Activated T-helper 1 cell treated with anti-CD3 and anti-CD28 coated beads, Interleukin-12 subunit alpha, Interleukin-12 subunit beta, Interleukin-2, Interleukin-4 antibody, amounts not matched to agents 30 ng/mL and 10 ng/mL and 1 ng/mL, durations not matched to agents 14 hours and 24 hours and 36 hours (primary cell): ENCODE data around the gene GP9. TPM values are rescaled to one million over a fixed set of nuclear protein-coding genes. Genes with fewer than 3 reads are reported as not detected.

Experiments
- DNase-seq: peaks from one replicate; pipeline ENCODE4 v3.0.0; 2021; ENCODE audit warnings: low spot score
- H3K27ac Mint-ChIP-seq: one replicate; pipeline ENCODE4 v1.8.0; 2021; ENCODE audit warnings: mild to moderate bottlenecking, mixed read lengths
- H3K27me3 Mint-ChIP-seq: one replicate; pipeline ENCODE4 v1.8.0; 2022; ENCODE audit warnings: mild to moderate bottlenecking, moderate library complexity, mixed read lengths; ENCODE audit not compliant: insufficient read depth
- H3K36me3 Mint-ChIP-seq: one replicate; pipeline ENCODE4 v1.8.0; 2021; ENCODE audit warnings: low read depth, mixed read lengths
- H3K4me1 Mint-ChIP-seq: one replicate; pipeline ENCODE4 v1.8.0; 2021; ENCODE audit warnings: low read depth, mixed read lengths
- H3K4me3 Mint-ChIP-seq: one replicate; pipeline ENCODE4 v1.8.0; 2021; ENCODE audit warnings: mild to moderate bottlenecking, moderate library complexity, mixed read lengths
- H3K9me3 Mint-ChIP-seq: one replicate; pipeline ENCODE4 v1.8.0; 2021; ENCODE audit warnings: mixed read lengths
- intact Hi-C: fragments of 100-400 bp; cut with micrococcal nuclease; formaldehyde crosslinking; loops from one replicate; pipeline ENCODE4 v1.15.1; 2024
- total RNA-seq: library from RNA; stranded (reverse); gene quantifications from 2 replicates; pipeline ENCODE4 v1.2.3, GENCODE V29; 2022

The GP9 gene
- total RNA-seq, 1 donor from 2014 or later: not detected

DNA sequence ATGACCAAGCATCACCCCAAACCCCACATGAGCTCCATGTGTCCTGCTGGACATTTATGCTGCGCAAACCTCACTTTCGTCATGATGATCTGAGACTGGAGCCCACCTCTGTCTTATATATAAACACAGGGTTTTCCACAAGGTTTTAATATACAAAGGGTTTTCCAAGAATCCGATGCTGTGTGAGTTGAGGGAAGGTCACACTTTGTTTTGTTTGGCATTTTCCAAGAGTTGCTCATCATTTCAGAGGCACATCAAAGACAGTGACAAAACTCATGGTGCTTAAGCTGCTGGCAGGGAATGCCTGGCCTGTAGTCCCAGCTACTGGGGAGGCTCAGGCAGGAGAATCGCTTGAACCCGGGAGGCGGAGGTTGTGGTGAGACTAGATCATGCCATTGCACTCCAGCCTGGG lies 39.4 kb upstream of the GP9 start:
- peaks cover 39% of the 10 kb centered on the region for H3K4me1 Mint-ChIP-seq

GRCh38 chr3:129022114-129023007 lies 38.2 kb upstream of the GP9 start:
- Mint-ChIP-seq H3K27ac (no peak overlapping the region), H3K27me3 (peaks cover 15% of the 10 kb centered on the region), H3K36me3 (peaks cover 5% of the 10 kb centered on the region), H3K4me3 (no peak overlapping the region), H3K4me1 (peaks cover 35% of the 10 kb centered on the region), H3K9me3 (no peaks in the 10 kb centered on the region)
- DNase-seq: no peak
- intact Hi-C loops: no loop called here

More for the DNA sequence above, 39.4 kb upstream of the GP9 start:
- H3K27ac Mint-ChIP-seq: no peak overlapping the region
- no peak overlapping the region for H3K4me3 Mint-ChIP-seq
- H3K27me3 Mint-ChIP-seq: peaks cover 13% of the 10 kb centered on the region
- H3K36me3 Mint-ChIP-seq: peaks cover 5% of the 10 kb centered on the region
- intact Hi-C loops: no loop called here
- no peaks in the 10 kb centered on the region for H3K9me3 Mint-ChIP-seq
- DNase-seq: no peak

GRCh38 chr3:129023008-129023358 lies 37.6 kb upstream of the GP9 start:
- Mint-ChIP-seq H3K4me1 (peaks cover 30% of the 10 kb centered on the region), H3K4me3 (no peak overlapping the region), H3K27me3 (peaks cover 15% of the 10 kb centered on the region), H3K36me3 (peaks cover 4% of the 10 kb centered on the region), H3K27ac (no peak overlapping the region), H3K9me3 (no peaks in the 10 kb centered on the region)
- no peak for DNase-seq
- intact Hi-C loops: no loop called here

- DNase-seq: no peak
- Mint-ChIP-seq H3K27me3 (peaks cover 13% of the 10 kb centered on the region), H3K4me3 (no peak overlapping the region), H3K27ac (no peak overlapping the region), H3K9me3 (no peaks in the 10 kb centered on the region), H3K36me3 (peaks cover 4% of the 10 kb centered on the region), H3K4me1 (peaks cover 27% of the 10 kb centered on the region)
- intact Hi-C loops: no loop called here
Measured at GRCh38 chr3:129023909-129024308, 36.7 kb upstream of the GP9 start.

DNA sequence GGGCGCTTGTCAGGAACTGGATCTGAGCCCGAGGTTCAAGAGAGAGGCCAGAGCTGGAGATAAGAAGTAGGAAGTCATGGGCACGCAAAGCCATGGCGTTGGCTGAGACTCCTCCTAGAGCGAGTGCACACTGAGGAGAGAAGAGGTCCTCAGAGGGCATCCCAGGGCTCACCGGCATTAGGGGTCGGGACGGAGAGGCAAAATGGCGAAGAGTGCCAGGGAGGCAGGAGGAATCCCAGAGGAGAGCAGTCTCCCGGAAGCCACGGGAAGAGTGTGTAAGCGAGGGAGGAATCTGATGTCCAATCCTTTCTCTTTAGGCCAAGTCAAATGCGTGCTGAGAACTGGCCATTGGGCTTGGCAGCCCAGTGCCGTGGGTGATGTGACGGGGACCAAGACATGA lies 35.5 kb upstream of the GP9 start:
- no peaks in the 10 kb centered on the region for H3K9me3 Mint-ChIP-seq
- H3K36me3 Mint-ChIP-seq: peaks cover 4% of the 10 kb centered on the region
- peaks cover 24% of the 10 kb centered on the region for H3K4me1 Mint-ChIP-seq
- intact Hi-C loops: loop anchor here (5.0 kb wide), 1 partner anchor 148 kb away; the partner anchor contains the start of gene ACAD9
- DNase-seq: no peak
- peaks cover 13% of the 10 kb centered on the region for H3K27me3 Mint-ChIP-seq
- H3K4me3 Mint-ChIP-seq: no peak overlapping the region
- no peak overlapping the region for H3K27ac Mint-ChIP-seq

DNA sequence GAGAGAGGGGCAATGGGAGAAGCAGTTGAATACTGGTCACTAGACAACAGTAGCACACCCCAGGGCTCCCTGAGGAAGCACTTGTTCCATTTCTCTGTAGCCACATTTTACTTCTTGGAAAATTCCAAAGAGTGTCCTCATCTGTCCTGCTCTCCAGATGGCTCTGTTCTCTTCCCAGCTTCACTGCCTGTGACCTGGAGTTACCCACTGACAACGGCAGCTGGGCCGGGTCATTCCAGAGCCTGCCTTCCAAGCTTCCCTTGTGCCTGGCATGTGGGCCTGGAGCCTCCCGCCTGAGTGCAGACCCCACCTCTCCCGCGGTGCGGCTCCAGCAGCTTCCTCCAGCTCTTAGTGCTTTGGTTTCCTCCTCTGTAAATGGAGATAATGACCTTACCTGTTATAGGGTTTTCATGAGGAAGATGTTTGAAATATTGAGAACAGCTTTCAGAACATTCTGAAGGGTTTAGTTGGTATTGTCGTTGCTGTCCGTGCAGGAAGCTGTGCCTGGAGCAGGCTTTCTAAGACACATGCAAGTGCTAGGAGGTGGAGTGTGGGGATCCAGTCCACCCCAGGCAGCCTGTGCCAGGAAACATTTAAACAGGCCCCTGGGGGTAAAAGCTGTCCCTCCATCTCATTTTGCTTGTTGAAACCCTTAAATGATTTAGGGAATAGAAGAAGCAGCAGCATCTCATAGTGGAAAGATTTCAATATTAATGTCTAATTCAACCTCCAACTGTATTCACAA lies 34.7 kb upstream of the GP9 start:
- H3K27ac Mint-ChIP-seq: peak overlapping the region; percentile 80
- H3K27me3 Mint-ChIP-seq: peaks cover 13% of the 10 kb centered on the region
- peak overlapping the region; percentile 80 for H3K4me3 Mint-ChIP-seq
- H3K9me3 Mint-ChIP-seq: no peaks in the 10 kb centered on the region
- peaks cover 4% of the 10 kb centered on the region for H3K36me3 Mint-ChIP-seq
- no peak for DNase-seq
- intact Hi-C loops: loop anchor here (5.0 kb wide), 1 partner anchor 149 kb away; the partner anchor contains the start of gene ACAD9
- H3K4me1 Mint-ChIP-seq: peaks cover 24% of the 10 kb centered on the region

DNA sequence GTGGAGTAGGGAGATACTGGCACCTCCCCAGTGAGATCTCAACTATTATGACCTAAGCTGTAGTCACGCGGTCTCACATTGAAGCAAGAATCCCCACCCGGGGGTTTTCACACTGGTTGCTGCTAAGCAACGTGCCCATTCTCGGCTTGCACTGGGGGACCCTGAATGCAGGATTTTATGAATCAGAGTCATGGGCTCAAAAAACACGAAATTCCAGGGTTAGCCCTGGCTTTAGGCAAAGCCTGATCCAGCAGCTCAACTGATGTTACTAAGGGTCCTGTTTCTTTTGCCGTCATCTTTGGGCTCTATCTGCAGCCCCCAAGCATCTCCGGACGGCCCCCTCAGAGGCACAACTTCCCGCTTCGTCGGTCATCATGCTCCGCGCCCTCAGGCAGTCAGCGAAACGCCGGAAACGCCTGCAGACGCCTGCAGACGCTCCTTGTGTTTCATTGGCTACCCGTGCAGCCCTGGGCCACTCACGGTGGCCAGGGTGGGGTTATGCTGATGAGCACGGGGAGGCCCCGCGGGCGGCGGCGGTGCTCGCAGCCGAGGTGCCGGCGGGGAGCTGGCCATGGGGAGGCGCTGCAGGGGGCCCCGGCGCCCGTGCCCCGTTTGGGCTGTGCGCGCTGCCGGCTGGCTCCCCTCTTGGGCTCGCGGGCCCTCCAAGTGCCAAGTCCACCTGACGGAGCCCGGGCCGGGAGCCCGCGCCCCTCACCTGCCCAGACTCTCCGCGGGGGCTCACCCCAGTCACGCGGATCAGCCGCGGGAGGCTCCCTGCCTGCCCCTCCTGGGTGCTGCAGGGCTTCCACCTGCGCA lies 33.6 kb upstream of the GP9 start:
- Mint-ChIP-seq H3K36me3 (peaks cover 4% of the 10 kb centered on the region), H3K4me3 (peak overlapping the region; percentile 80), H3K27me3 (peaks cover 13% of the 10 kb centered on the region), H3K4me1 (peaks cover 24% of the 10 kb centered on the region), H3K9me3 (no peaks in the 10 kb centered on the region), H3K27ac (peak overlapping the region; percentile 87)
- intact Hi-C loops: loop anchor here (1.0 to 5.0 kb wide), 8 partner anchors 11 to 222 kb away; partner anchors contain the start of genes ACAD9, CFAP92, COPG1 and ISY1
- DNase-seq: peak; percentile 93

DNA sequence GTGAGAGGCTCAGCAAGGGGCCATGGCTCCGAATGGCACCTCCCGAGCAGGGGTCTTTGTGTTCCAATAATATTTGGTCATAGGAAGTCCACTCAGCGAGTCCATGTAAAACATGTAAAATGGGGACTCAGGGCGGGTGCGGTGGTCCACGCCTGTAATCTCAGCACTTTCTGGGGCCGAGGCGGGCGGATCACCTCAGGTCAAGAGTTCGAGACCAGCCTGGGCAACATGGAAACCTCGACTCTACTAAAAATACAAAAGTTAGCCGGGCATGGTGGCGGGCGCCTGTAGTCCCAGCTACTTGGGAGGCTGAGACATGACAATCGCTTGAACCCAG lies 33.1 kb upstream of the GP9 start:
- H3K27ac Mint-ChIP-seq: no peak overlapping the region
- peaks cover 24% of the 10 kb centered on the region for H3K4me1 Mint-ChIP-seq
- H3K4me3 Mint-ChIP-seq: no peak overlapping the region
- H3K36me3 Mint-ChIP-seq: peaks cover 4% of the 10 kb centered on the region
- intact Hi-C loops: loop anchor here (1.0 to 5.0 kb wide), 8 partner anchors 11 to 222 kb away; partner anchors contain the start of genes ACAD9, CFAP92, COPG1 and ISY1
- H3K27me3 Mint-ChIP-seq: peaks cover 13% of the 10 kb centered on the region
- DNase-seq: no peak
- no peaks in the 10 kb centered on the region for H3K9me3 Mint-ChIP-seq

DNA sequence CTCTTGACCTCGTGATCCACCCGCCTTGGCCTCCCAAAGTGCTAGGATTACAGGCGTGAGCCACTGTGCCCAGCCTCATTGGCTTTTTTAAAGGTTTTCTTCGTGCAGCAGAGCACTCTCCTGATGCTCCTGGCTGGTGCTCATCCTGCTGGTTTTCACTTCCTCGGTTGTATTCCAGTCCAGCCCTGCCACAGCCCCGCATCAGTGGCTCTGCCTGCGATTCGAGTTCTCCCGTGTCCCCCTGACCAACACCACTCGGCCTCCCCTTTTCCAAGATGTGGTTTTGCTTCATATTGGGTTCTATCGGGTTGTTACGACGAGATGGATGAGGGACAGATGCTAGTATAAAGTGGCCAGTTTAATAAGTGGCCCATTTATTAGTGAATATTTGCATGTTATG lies 31.7 kb upstream of the GP9 start:
- peaks cover 24% of the 10 kb centered on the region for H3K4me1 Mint-ChIP-seq
- DNase-seq: no peak
- intact Hi-C loops: loop anchor here (2.0 to 5.0 kb wide), 2 partner anchors 20 to 152 kb away; partner anchors contain the start of gene ACAD9
- no peak overlapping the region for H3K4me3 Mint-ChIP-seq
- no peak overlapping the region for H3K27ac Mint-ChIP-seq
- H3K27me3 Mint-ChIP-seq: peaks cover 10% of the 10 kb centered on the region
- peaks cover 4% of the 10 kb centered on the region for H3K36me3 Mint-ChIP-seq
- no peaks in the 10 kb centered on the region for H3K9me3 Mint-ChIP-seq

DNA sequence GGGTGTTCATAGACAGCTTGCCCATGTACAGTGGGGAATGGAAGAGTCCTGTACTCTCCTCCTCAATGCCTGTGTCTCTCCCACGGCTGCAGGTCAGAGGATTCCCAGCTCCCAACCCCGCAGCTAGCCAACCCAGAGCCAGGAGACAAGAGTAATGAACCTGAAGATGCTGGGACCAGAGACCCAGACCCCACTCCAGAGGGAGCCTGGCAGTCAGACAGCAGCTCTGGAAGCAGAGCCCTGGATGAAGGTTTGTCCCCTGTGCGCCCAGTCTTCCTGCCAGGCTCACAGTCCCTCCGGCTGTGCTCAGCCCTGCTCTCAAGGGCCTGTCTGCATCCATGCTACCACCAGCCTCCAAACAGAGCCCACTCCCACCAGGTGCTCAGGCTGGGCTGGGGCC lies 30.0 kb upstream of the GP9 start:
- no peak overlapping the region for H3K4me3 Mint-ChIP-seq
- H3K9me3 Mint-ChIP-seq: no peaks in the 10 kb centered on the region
- DNase-seq: no peak
- H3K4me1 Mint-ChIP-seq: peaks cover 14% of the 10 kb centered on the region
- intact Hi-C loops: no loop called here
- no peaks in the 10 kb centered on the region for H3K36me3 Mint-ChIP-seq
- H3K27ac Mint-ChIP-seq: no peak overlapping the region
- peaks cover 2% of the 10 kb centered on the region for H3K27me3 Mint-ChIP-seq

DNA sequence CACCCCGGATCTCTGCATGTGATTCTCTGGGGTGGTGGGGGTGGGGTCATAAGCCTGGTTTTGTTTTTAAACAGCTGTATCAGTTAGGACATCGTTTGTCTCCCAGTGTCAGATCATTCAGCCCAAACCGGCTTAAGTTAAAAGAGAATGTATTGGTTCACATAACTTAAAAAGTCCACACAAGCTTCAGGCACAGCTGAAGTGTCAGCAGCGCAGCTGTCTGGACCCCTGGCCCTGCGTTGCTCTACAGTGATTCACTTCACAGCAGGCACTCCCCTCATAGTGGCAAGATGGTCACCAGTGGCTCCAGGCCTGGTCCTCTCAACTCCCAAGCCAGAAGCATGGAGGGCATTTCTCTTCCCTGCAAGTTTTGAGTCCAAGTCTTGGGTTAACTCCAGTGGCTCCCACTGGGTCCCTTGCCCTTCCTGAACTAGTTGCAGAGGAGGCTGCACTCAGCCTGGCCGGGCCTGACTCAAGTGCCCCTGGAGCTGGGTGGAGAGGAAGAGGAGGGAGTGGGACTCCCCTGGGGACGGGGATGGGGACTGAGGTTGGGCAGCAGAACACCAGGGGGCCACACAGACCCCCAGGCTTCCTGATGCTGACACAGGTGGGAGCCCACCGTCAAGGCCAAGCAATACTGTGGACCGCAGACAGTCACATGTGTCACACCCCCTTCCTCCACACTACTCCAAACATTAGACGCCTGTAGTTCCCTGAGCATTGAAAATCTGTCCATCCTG lies 28.9 kb upstream of the GP9 start:
- no peaks in the 10 kb centered on the region for H3K36me3 Mint-ChIP-seq
- no peak overlapping the region for H3K4me3 Mint-ChIP-seq
- H3K27ac Mint-ChIP-seq: no peak overlapping the region

DNA sequence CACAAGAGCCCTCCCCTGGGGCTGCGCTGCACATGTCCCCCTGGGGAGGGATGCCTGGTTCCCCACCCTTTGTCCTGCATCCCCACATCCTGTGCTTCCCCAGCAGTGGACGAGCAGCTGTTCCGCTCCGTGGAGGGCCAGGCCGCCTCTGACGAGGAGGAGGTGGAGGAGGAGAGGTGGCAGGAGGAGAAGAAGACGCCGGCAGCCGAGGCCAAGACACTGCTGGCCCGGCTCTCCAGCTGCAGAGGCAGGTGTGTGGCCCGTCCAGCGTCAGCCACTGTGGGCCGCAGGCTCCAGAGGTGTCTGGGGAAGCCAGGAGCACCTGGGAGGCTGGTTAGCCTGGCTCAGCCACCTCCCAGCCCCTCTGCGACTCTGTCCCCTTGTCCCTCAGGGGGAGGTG lies 27.9 kb upstream of the GP9 start:
- Mint-ChIP-seq H3K4me3 (no peak overlapping the region), H3K27me3 (peaks cover 2% of the 10 kb centered on the region), H3K36me3 (no peaks in the 10 kb centered on the region), H3K27ac (no peak overlapping the region), H3K9me3 (no peaks in the 10 kb centered on the region), H3K4me1 (no peaks in the 10 kb centered on the region)
- DNase-seq: no peak
- intact Hi-C loops: no loop called here

More for the DNA sequence above, 28.9 kb upstream of the GP9 start:
- Mint-ChIP-seq H3K9me3 (no peaks in the 10 kb centered on the region), H3K27me3 (peaks cover 2% of the 10 kb centered on the region), H3K4me1 (peaks cover 4% of the 10 kb centered on the region)
- DNase-seq: no peak
- intact Hi-C loops: no loop called here
